MG63 (cell line): Measurements from ENCODE around the gene PM20D2. TPM values are rescaled to one million over a fixed set of nuclear protein-coding genes. Genes with fewer than 3 reads are reported as not detected.

Source experiments
- DNase-seq: peaks from one replicate; pipeline ENCODE4 v3.0.0-alpha.2; 2020
- H3K27me3 ChIP-seq: fragments of 250-450 bp; sonication (Bioruptor Pico); 2 replicates; pipeline ENCODE4 v1.5.1; 2020; ENCODE audit warnings: mild to moderate bottlenecking, moderate library complexity
- H3K36me3 ChIP-seq: fragments of 250-450 bp; sonication (Bioruptor Pico); 2 replicates; pipeline ENCODE4 v1.5.1; 2020; ENCODE audit warnings: mild to moderate bottlenecking, moderate library complexity
- H3K4me3 ChIP-seq: fragments of 250-450 bp; sonication (Bioruptor Pico); 2 replicates; pipeline ENCODE4 v1.5.1; 2020; ENCODE audit warnings: mild to moderate bottlenecking, moderate library complexity
- H3K9me3 ChIP-seq: fragments of 250-450 bp; sonication (Bioruptor Pico); 2 replicates; pipeline ENCODE4 v1.5.1; 2020; ENCODE audit warnings: mild to moderate bottlenecking, moderate library complexity
- total RNA-seq: library from RNA; depleted of rRNA; stranded (reverse); fragments of >200 nt; shearing (Covaris generic); gene quantifications from 2 replicates; pipeline ENCODE4 v1.2.3, GENCODE V29; 2014; ENCODE audit warnings: low replicate concordance

Gene PM20D2
- total RNA-seq, 1 experiment from 2014 or later, result 21.6 TPM

DNA sequence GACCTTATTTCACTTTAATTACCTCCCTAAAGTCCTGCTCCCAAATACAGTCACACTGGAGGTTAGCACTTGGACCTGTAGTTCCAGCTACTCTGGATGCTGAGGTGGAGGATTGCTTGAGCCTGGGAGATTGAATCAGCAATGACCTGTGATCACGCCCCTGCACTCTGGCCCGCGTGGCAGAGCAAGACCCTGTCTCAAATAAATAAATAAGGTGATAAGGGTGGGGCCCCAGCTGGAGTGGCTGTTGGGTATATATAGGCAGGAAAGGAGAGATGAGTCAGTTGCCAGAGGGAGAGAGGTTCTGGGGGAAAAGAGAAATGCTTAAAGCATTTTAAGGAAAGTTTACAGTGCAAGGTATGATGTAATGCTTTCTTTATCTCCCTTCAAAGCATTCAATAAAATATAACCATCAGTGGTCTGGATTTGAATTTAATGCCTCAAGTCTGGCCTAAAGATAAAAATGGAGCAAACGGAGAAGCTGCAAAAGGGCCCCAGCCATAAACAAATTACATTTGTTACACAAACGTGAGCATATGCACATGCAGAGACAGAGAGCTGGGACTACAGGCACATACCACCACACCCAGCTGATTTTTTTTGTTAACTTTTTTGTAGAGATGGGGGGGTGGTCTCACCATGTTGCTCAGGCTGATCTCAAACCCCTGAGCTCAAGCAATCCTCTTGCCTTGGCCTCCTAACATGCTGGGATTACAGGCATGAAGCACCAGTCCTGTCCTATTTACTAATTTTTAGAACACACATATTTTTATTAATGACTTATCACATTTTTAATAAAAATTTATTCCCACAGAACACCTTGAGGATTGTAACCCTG lies 6.1 kb upstream of the PM20D2 start:
- no peaks in the 10 kb centered on the region for H3K27me3 ChIP-seq
- no peaks in the 10 kb centered on the region for H3K9me3 ChIP-seq
- H3K36me3 ChIP-seq, result no peaks in the 10 kb centered on the region
- no peak overlapping the region for H3K4me3 ChIP-seq
- DNase-seq, result peak; percentile 71

DNA sequence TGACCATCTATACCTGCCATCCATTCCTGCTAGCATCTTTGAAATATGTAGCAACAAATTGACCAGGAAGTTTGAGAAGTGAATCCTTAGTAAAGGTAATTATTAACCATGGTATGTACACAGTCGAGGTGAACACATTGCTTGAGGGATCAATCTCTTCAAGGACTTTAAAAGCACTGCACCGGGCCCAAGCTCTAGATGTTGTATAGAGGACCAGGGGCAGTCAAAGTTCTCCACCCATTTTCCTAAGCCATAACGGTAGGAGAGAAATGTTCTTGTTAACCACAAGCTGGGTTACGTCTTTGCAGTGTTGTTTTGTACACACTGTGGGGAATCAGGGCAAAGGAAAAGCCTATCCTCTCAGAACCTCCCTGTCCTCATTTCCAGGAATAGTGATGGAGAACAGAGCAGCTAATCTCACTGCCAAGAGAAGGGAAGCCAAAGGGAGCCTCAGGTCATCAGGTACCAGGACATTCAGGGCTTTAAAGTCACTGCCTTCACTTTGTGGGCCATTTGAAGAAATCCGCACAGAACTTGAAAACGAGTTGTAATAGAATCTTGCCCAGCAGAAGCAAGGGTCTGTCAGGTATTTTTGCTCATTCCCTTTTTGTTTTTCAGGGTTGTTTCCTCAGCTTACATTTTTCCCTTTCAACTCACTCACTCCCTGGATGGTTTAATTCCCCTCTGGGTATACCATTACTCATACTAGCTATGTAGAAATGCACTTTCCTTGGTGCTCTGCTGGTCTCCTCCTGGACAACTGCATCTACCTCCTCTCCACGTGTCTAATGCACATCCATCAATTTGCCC lies 5.3 kb upstream of the PM20D2 start:
- no peak for DNase-seq
- H3K36me3 ChIP-seq, result no peaks in the 10 kb centered on the region

DNA sequence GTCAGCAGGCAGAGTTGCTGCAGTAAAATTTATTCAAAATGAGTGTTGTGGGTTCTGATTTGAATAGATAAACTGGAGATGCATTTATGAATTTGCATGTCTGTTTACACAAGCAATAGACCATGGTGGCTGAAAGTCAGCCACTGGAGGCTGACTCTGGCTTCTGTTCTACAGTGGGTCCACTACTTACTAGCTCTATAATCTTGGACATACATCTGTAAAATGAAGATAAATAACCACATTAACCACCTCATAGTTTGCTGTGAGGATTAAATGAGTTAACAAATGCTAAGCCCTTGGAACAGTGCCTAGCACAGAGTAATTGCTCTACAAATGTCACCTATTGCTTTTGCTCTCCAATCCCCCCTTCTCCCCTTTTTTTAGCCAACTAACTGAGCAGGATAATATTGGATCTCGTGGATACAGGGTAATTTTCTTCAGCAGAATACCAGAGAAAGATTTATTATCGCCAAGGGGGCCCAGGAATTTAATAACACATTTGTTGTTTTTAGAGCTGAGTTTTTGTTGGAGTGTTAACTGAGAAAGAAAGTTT lies 1.4 kb upstream of the PM20D2 start:
- H3K36me3 ChIP-seq, result peaks cover 6% of the 10 kb centered on the region
- no peaks in the 10 kb centered on the region for H3K9me3 ChIP-seq
- no peak overlapping the region for H3K4me3 ChIP-seq
- DNase-seq, result no peak
- no peaks in the 10 kb centered on the region for H3K27me3 ChIP-seq

More for the DNA sequence above, 5.3 kb upstream of the PM20D2 start:
- Histone ChIP-seq H3K4me3 (no peak overlapping the region), H3K27me3 (no peaks in the 10 kb centered on the region), H3K9me3 (no peaks in the 10 kb centered on the region)

- DNase-seq, result peak; percentile 15
- Histone ChIP-seq H3K9me3 (no peaks in the 10 kb centered on the region), H3K27me3 (no peaks in the 10 kb centered on the region), H3K4me3 (peak overlapping the region; percentile 61), H3K36me3 (peaks cover 13% of the 10 kb centered on the region)
Observed at GRCh38 chr6:89145091-89145955, 532 bp upstream of the PM20D2 start.

- Histone ChIP-seq H3K9me3 (no peaks in the 10 kb centered on the region), H3K27me3 (no peaks in the 10 kb centered on the region), H3K36me3 (peaks cover 13% of the 10 kb centered on the region), H3K4me3 (peak overlapping the region; percentile 61)
- DNase-seq, result no peak
Observed at GRCh38 chr6:89146718-89147700, 1.2 kb downstream of the PM20D2 start.

- peak; percentile 56 for DNase-seq
- H3K27me3 ChIP-seq, result no peaks in the 10 kb centered on the region
- H3K36me3 ChIP-seq, result peaks cover 13% of the 10 kb centered on the region
- H3K9me3 ChIP-seq, result no peaks in the 10 kb centered on the region
- H3K4me3 ChIP-seq, result no peak overlapping the region; the same call in 1 of the 2 replicates
Observed at GRCh38 chr6:89148016-89148750, 2.3 kb downstream of the PM20D2 start.

DNA sequence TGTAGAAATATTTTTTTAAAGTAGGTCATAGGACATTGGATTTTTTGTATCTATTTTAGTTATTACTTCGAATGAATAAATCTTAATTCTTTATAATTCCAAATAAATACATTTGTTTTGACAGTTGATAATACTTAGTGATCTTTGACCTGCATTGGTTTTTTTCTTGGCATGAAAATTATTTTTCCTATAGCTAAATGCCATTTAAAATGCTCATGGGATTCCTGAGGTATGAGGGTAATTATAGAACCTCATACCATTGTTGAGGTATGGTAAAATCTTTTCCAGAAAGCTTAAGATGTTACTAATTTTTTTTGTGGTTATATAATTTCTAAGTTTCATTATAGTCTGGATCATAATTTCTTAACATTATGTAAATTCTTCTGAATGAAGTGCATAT lies 8.3 kb downstream of the PM20D2 start:
- DNase-seq, result no peak
- no peaks in the 10 kb centered on the region for H3K27me3 ChIP-seq
- H3K9me3 ChIP-seq, result no peaks in the 10 kb centered on the region
- H3K36me3 ChIP-seq, result peaks cover 18% of the 10 kb centered on the region
- H3K4me3 ChIP-seq, result no peak overlapping the region

DNA sequence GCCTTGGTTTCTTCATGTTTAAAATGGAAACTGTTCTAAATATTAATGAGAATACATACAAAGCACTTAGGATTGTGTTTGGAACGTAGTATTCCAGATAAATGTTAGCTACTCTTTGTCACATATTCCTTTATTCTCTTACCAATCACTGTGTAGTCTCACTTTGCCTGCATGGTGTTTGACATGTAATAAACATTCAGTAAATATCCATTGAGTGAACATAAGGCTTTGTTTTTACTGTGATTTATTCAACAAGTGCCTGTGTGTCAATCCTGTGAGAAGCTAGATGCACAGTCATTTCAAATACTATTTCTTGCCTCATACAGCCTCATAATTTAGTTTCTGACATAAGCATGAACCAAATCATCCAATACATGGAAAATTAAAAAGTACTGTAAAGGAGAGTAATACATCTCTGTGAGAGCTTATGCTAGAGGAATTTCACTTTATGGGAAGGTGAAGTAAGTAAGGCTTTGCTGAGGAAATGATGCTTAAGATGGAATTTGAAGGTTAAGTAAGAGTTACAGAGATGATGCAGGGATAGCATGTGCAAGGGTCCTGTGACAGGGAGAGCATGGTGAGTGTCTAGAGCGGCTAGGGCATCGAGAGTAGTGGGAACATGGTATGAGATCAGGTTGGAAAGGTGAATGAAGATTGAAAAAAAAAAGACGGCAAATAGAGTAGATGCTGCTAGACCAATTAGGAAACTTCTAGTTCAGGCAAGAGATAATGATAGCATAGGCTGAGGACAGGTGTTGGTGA lies 14.7 kb downstream of the PM20D2 start:
- H3K27me3 ChIP-seq, result no peaks in the 10 kb centered on the region
- no peaks in the 10 kb centered on the region for H3K9me3 ChIP-seq
- peaks cover 24% of the 10 kb centered on the region for H3K36me3 ChIP-seq
- no peak for DNase-seq
- H3K4me3 ChIP-seq, result no peak overlapping the region

- no peak overlapping the region for H3K4me3 ChIP-seq
- H3K9me3 ChIP-seq, result no peaks in the 10 kb centered on the region
- H3K27me3 ChIP-seq, result no peaks in the 10 kb centered on the region
- no peak for DNase-seq
- H3K36me3 ChIP-seq, result peaks cover 27% of the 10 kb centered on the region
Observed at GRCh38 chr6:89161326-89162046, 15.6 kb downstream of the PM20D2 start.

GRCh38 chr6:89162047-89162371 lies 16.2 kb downstream of the PM20D2 start:
- DNase-seq, result no peak
- Histone ChIP-seq H3K4me3 (no peak overlapping the region), H3K27me3 (no peaks in the 10 kb centered on the region), H3K36me3 (peaks cover 26% of the 10 kb centered on the region), H3K9me3 (no peaks in the 10 kb centered on the region)

DNA sequence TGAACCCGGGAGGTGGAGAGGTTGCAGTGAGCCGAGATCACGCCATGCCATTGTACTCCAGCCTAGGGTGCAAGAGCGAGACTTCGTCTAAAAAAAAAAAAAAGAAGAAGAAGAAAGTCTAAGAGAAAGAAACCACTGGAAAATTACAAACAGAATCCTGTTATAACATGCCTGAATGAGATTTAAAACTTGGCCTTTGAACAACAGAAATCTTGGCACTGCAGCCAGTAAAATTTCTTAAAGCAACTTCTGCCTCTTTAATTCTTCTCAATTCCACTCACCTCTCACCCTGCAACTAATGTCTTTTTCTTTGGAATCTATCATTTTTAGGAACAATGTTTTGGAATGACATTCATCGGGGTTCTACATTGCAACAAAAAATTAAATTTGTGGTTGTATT lies 26.3 kb downstream of the PM20D2 start:
- no peak for DNase-seq
- Histone ChIP-seq H3K27me3 (no peaks in the 10 kb centered on the region), H3K36me3 (no peaks in the 10 kb centered on the region), H3K9me3 (no peaks in the 10 kb centered on the region), H3K4me3 (no peak overlapping the region)

- no peaks in the 10 kb centered on the region for H3K9me3 ChIP-seq
- no peak overlapping the region for H3K4me3 ChIP-seq
- H3K27me3 ChIP-seq, result no peaks in the 10 kb centered on the region
- DNase-seq, result no peak
- no peaks in the 10 kb centered on the region for H3K36me3 ChIP-seq
Observed at GRCh38 chr6:89173634-89174033, 27.8 kb downstream of the PM20D2 start.

DNA sequence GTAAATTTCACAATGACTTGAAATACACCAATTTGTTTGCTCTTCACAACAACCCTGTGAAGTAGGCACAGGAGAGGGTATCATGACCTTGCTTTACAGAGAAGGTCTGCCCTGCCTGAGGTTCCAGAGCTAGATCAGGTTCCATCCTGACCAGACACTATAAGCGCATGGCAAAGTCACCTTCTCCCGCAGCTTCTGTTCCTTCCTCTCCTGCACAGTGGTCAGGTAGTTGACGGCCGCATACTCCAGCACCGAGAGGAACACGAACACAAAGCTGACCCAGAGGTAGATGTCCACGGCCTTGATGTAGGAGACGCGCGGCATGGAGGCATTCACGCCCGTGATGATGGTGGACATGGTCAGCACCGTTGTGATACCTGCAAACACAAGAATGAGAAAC lies 34.3 kb downstream of the PM20D2 start:
- Histone ChIP-seq H3K36me3 (no peaks in the 10 kb centered on the region), H3K27me3 (no peaks in the 10 kb centered on the region), H3K4me3 (no peak overlapping the region), H3K9me3 (no peaks in the 10 kb centered on the region)
- no peak for DNase-seq

GRCh38 chr6:89180971-89181370 lies 35.1 kb downstream of the PM20D2 start:
- H3K27me3 ChIP-seq, result no peaks in the 10 kb centered on the region
- no peaks in the 10 kb centered on the region for H3K36me3 ChIP-seq
- no peak overlapping the region for H3K4me3 ChIP-seq
- no peaks in the 10 kb centered on the region for H3K9me3 ChIP-seq
- DNase-seq, result no peak
